Fibroblast of lung (primary cell): ENCODE measurements around the gene SH2B3. TPM values are rescaled to one million over a fixed set of nuclear protein-coding genes. Genes with fewer than 3 reads are reported as not detected.

Source experiments
- DNase-seq, 2 donors: peaks; one replicate each; pipeline versions ENCODE4 v3.0.0 to v3.0.0-alpha.2; 2010; ENCODE audit warnings: low read depth in 2 of 2
- H2AFZ ChIP-seq: 2 replicates; pipeline ENCODE4 v1.5.1; 2012; ENCODE audit warnings: low read length, control low read depth, inconsistent platforms
- H3K27ac ChIP-seq: 2 replicates; pipeline ENCODE4 v1.5.1; 2011; ENCODE audit warnings: low read length, control low read depth; ENCODE audit not compliant: insufficient read depth
- H3K27me3 ChIP-seq: 2 replicates; pipeline ENCODE4 v1.5.1; 2011; ENCODE audit warnings: mild to moderate bottlenecking, low read length; ENCODE audit not compliant: control insufficient read depth, insufficient read depth
- H3K36me3 ChIP-seq: 2 replicates; pipeline ENCODE4 v1.5.1; 2011; ENCODE audit warnings: low read length; ENCODE audit not compliant: control insufficient read depth, insufficient read depth
- H3K4me1 ChIP-seq: 2 replicates; pipeline ENCODE4 v1.5.1; 2011; ENCODE audit warnings: low read length; ENCODE audit not compliant: control insufficient read depth, insufficient read depth; ENCODE audit errors: extremely low read depth
- H3K4me2 ChIP-seq: 2 replicates; pipeline ENCODE4 v1.5.1; 2011; ENCODE audit warnings: low read length, control low read depth; ENCODE audit not compliant: insufficient read depth; ENCODE audit errors: extremely low read depth
- H3K4me3 ChIP-seq, 4 experiments: fragments of 200-600 bp in 1 of 4; sonication (generic) in 1 of 4; replicated peaks in 1 of 4; 2 replicates each; pipeline ENCODE4 v1.5.1; 2011 to 2016; ENCODE audit warnings: low read length in 4 of 4, low read depth in 3 of 4, mild to moderate bottlenecking in 3 of 4, control low read depth in 2 of 4, inconsistent platforms in 1 of 4, mixed read lengths in 1 of 4; ENCODE audit not compliant: insufficient read depth in 1 of 4; ENCODE audit errors: control extremely low read depth in 1 of 4
- H3K79me2 ChIP-seq: 2 replicates; pipeline ENCODE4 v1.5.1; 2012; ENCODE audit warnings: mild to moderate bottlenecking, low read length, inconsistent platforms; ENCODE audit not compliant: control insufficient read depth, insufficient read depth
- H3K9ac ChIP-seq: 2 replicates; pipeline ENCODE4 v1.5.1; 2011; ENCODE audit warnings: mild to moderate bottlenecking, low read length, control low read depth; ENCODE audit not compliant: insufficient read depth
- H3K9me3 ChIP-seq: 2 replicates; pipeline ENCODE4 v1.5.1; 2012; ENCODE audit warnings: low read depth, low read length; ENCODE audit not compliant: control insufficient read depth, insufficient read depth
- H4K20me1 ChIP-seq: 2 replicates; pipeline ENCODE4 v1.5.1; 2011; ENCODE audit warnings: low read length; ENCODE audit not compliant: control insufficient read depth, insufficient read depth; ENCODE audit errors: extremely low read depth
- CTCF ChIP-seq, 2 donors: IDR thresholded peaks in 1 of 2; conservative IDR thresholded peaks in 1 of 2; 1 replicate in 1 of 2; 2 replicates in 1 of 2; pipeline ENCODE4 v1.5.1; 2011 to 2012; ENCODE audit warnings: low read length in 2 of 2, control low read depth in 1 of 2, inconsistent platforms in 1 of 2, low read depth in 1 of 2, mild to moderate bottlenecking in 1 of 2
- EZH2 ChIP-seq: IDR thresholded peaks from 2 replicates; pipeline ENCODE4 v1.5.1; 2012; ENCODE audit warnings: low read length, control low read depth, mild to moderate bottlenecking; ENCODE audit errors: missing control alignments
- polyA plus RNA-seq, 2 donors: library from polyadenylated mRNA; depleted of rRNA in 1 of 2; stranded (reverse) in 1 of 2; unstranded in 1 of 2; fragments of >200 nt; gene quantifications; 2 replicates each; pipeline ENCODE4 v1.2.1, GENCODE V29; 2011 to 2012; ENCODE audit warnings: missing spikeins in 1 of 2
- total RNA-seq: library from RNA; depleted of rRNA; stranded (reverse); fragments of >200 nt; gene quantifications from 2 replicates; pipeline ENCODE4 v1.2.1, GENCODE V29; 2014

Gene SH2B3
- total and polyA plus RNA-seq, 2 donors (not counting 1 experiment from before 2014, with no cell fraction given) = 18.0 to 32.0 TPM

- Histone ChIP-seq H3K27ac (no peak overlapping the region), H3K27me3 (no peaks in the 10 kb centered on the region), H3K36me3 (peaks cover 39% of the 10 kb centered on the region), H3K9me3 (no peaks in the 10 kb centered on the region), H3K79me2 (peaks cover 10% of the 10 kb centered on the region), H3K9ac (no peak overlapping the region), H3K4me1 (peaks cover 2% of the 10 kb centered on the region), H4K20me1 (no peaks in the 10 kb centered on the region), H3K4me3 (no peak overlapping the region), H2AFZ (no peak overlapping the region), H3K4me2 (no peak overlapping the region)
- TF ChIP-seq CTCF (conservative IDR thresholded peaks at IDR 0.05 in 1 of 2, IDR thresholded peaks at IDR 0.05 in 1 of 2; ENCODE audit: low read depth in 1 of 2, low read length in 2 of 2) (peak; percentile 78 to 80), EZH2 (no peak)
- peak; percentile 37 to 69 for DNase-seq
Observed at GRCh38 chr12:111451649-111452129, 46.0 kb downstream of the SH2B3 start.

DNA sequence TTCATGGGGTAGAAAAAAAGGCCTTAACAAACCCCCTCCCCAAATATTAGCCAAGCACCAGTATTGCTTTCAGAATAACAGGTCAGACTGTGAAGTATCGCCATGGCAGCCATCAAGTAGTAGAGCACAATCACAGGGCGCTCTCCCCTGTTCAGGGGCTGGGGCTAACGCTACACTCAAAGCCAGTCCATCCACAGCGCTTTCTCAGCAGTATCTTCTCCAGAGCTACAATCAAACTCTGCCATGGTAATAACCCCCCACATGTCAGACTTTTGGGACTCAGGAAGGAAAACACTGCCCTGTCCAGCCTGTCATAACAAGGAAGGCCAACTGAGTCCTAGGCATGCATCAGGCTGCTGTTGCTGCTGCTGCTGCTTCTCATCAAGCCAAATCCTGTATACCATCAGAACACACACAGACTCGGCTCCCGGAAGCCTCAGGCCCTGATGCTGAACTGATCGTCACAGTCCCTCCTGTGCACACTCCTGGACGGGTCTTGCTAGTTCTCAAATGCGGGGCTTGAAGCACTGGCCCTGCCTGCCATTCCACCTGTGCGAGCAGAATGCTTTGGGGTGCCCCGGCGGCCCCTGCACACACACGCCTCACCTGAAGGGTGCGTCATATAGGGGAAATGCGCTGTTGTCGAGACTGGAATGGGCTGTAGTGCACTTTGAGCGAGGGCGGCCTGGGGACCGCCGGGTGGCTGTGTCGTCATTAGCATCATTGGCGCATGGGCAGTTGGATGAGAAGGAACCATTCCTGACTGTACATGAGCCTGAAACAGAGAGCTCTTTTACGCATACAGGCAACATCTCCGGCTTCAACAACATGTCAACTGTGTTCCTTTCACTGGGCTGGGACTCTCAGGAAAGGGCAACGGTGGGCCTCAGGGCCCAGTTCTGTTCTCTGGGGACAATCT is 47.6 kb downstream of the SH2B3 start:
- DNase-seq = no peak
- Histone ChIP-seq H3K79me2 (peaks cover 4% of the 10 kb centered on the region), H3K27ac (no peak overlapping the region), H3K4me3 (no peak overlapping the region), H3K36me3 (peaks cover 30% of the 10 kb centered on the region), H3K9ac (no peak overlapping the region), H3K4me1 (peaks cover 2% of the 10 kb centered on the region), H2AFZ (no peak overlapping the region), H3K4me2 (no peak overlapping the region), H3K9me3 (no peaks in the 10 kb centered on the region), H4K20me1 (no peaks in the 10 kb centered on the region), H3K27me3 (no peaks in the 10 kb centered on the region)
- no peak for TF ChIP-seq EZH2
- no peak for TF ChIP-seq CTCF (conservative IDR thresholded peaks at IDR 0.05 in 1 of 2, IDR thresholded peaks at IDR 0.05 in 1 of 2; ENCODE audit: low read depth in 1 of 2, low read length in 2 of 2)

GRCh38 chr12:111454311-111454710 is 48.6 kb downstream of the SH2B3 start:
- H4K20me1 ChIP-seq = no peaks in the 10 kb centered on the region
- no peak overlapping the region for H2AFZ ChIP-seq
- no peak for DNase-seq
- no peak overlapping the region for H3K4me3 ChIP-seq
- no peaks in the 10 kb centered on the region for H3K27me3 ChIP-seq
- H3K9ac ChIP-seq = no peak overlapping the region
- TF ChIP-seq CTCF (conservative IDR thresholded peaks at IDR 0.05 in 1 of 2, IDR thresholded peaks at IDR 0.05 in 1 of 2; ENCODE audit: low read depth in 1 of 2, low read length in 2 of 2) (no peak), EZH2 (no peak)
- no peak overlapping the region for H3K4me2 ChIP-seq
- H3K27ac ChIP-seq = no peak overlapping the region
- peaks cover 30% of the 10 kb centered on the region for H3K36me3 ChIP-seq
- peaks cover 4% of the 10 kb centered on the region for H3K79me2 ChIP-seq
- peaks cover 2% of the 10 kb centered on the region for H3K4me1 ChIP-seq
- H3K9me3 ChIP-seq = no peaks in the 10 kb centered on the region
